Gastrocnemius medialis (tissue), 4 donors: ENCODE data around the gene NXNL1.

Experiments used
- CTCF ChIP-seq, 5 experiments: fragments of 450-650 bp in 3 of 5; fragments of 200-600 bp in 2 of 5; sonication (generic) in 2 of 5; IDR thresholded peaks in 4 of 5; conservative IDR thresholded peaks in 1 of 5; 1 replicate in 4 of 5; 2 replicates in 1 of 5; pipeline ENCODE4 v1.5.1; 2016 to 2019; ENCODE audit warnings: antibody characterized with exemption in 5 of 5, mild to moderate bottlenecking in 3 of 5, moderate library complexity in 3 of 5
- POLR2A ChIP-seq, 2 donors: fragments of 450-650 bp; IDR thresholded peaks; one replicate each; pipeline ENCODE4 v1.6.1; 2017; ENCODE audit warnings: antibody characterized with exemption in 2 of 2, mild to moderate bottlenecking in 2 of 2, moderate library complexity in 2 of 2

- no peak for TF ChIP-seq CTCF (IDR thresholded peaks at IDR 0.05 in 4 of 5, conservative IDR thresholded peaks at IDR 0.05 in 1 of 5)
- TF ChIP-seq POLR2A (IDR thresholded peaks at IDR 0.05) = no peak
These were observed 36.5 kb upstream of the NXNL1 start for GRCh38 chr19:17497149-17497798.
